Activated naive CD4-positive, alpha-beta T cell treated with anti-CD3 and anti-CD28 coated beads for 36 hours (primary cell): ENCODE results near the gene MYCN. TPM values are rescaled to one million over a fixed set of nuclear protein-coding genes. Genes with fewer than 3 reads are reported as not detected.

Experiments
- CTCF ChIA-PET: fragments of 350-600 bp; sonication (Branson Sonifier 250); formaldehyde crosslinking; loops from one replicate; lab custom pipeline; 2021; ENCODE audit warnings: antibody characterized with exemption; lab: Charles Lee
- DNase-seq: peaks from one replicate; pipeline ENCODE4 v3.0.0-alpha.2; 2020
- H3K27ac Mint-ChIP-seq: one replicate; pipeline ENCODE4 v1.8.0; 2021; ENCODE audit warnings: mild to moderate bottlenecking, mixed read lengths
- H3K27me3 Mint-ChIP-seq: one replicate; pipeline ENCODE4 v1.8.0; 2021; ENCODE audit warnings: low read depth, mixed read lengths
- H3K36me3 Mint-ChIP-seq: one replicate; pipeline ENCODE4 v1.8.0; 2021; ENCODE audit warnings: low read depth, mixed read lengths
- H3K4me1 Mint-ChIP-seq: one replicate; pipeline ENCODE4 v1.8.0; 2021; ENCODE audit warnings: low read depth, mixed read lengths
- H3K4me3 Mint-ChIP-seq: one replicate; pipeline ENCODE4 v1.8.0; 2021; ENCODE audit warnings: mild to moderate bottlenecking, moderate library complexity, mixed read lengths
- H3K9me3 Mint-ChIP-seq: one replicate; pipeline ENCODE4 v1.8.0; 2021; ENCODE audit warnings: mixed read lengths
- intact Hi-C: fragments of 100-400 bp; cut with micrococcal nuclease; formaldehyde crosslinking; loops from one replicate; pipeline ENCODE4 v1.15.1; 2023
- total RNA-seq, 2 experiments: library from RNA; stranded (reverse); gene quantifications; one replicate each; pipeline ENCODE4 v1.2.3, GENCODE V29; 2021

Gene MYCN
- total RNA-seq, result under 1 TPM in 1 of 2 experiments, not detected in 1; 0.19 TPM

DNA sequence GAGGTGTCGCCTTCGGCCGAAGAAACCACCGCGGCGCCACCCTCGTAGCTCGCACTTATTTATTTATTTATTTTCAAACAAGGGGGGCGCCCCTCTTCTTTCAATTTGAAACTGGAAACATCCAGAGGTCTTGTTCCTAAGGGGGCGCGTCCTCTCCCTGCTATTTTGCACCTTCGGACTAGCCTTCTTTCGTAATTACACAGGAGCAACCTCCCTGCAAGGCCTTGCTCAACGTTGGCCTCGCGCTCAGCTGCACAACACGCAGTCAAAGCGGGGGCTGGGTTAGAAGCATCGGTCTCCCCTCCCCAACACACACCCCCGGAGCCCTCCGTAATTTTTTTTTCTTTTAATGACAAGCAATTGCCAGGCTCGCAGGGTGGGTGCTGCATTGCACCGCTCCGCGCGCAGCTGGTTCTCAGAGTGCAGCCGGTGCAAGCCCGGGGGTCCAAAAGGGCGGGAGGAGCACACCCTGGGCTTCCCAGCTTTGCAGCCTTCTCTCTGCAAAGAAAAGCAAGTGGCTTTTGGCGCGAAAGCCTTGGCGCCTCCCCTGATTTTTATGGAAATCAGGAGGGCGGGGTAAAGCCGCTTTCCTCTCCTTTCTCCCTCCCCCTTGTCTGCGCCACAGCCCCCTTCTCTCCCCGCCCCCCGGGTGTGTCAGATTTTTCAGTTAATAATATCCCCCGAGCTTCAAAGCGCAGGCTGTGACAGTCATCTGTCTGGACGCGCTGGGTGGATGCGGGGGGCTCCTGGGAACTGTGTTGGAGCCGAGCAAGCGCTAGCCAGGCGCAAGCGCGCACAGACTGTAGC, at the start of gene MYCN:
Gene MYCN, plus strand, starts transcription at position 697 of the 807 bp plus-strand sequence. CDS start 1,515 bp downstream, outside the sequence.
- no peak within 1 kb of the TSS for H3K27ac Mint-ChIP-seq
- H3K9me3 Mint-ChIP-seq, result no peaks in the 10 kb centered on the region
- H3K4me1 Mint-ChIP-seq, result peaks cover 31% of the 10 kb centered on the region
- H3K36me3 Mint-ChIP-seq, result no peaks in the 10 kb centered on the region
- H3K27me3 Mint-ChIP-seq, result peaks cover 51% of the 10 kb centered on the region
- H3K4me3 Mint-ChIP-seq, result peak within 1 kb of the TSS; percentile 58
- DNase-seq, result peak; percentile 68
- CTCF ChIA-PET, result interaction anchor here (0.7 to 3.5 kb wide), 30 partner anchors 8 to 673 kb away, joined by 3 to 29 read pairs (median 4); no protein-coding TSS in a partner anchor
- intact Hi-C loops, result loop anchor here (1.0 to 5.0 kb wide), 10 partner anchors 28 to 669 kb away; no protein-coding TSS in a partner anchor

GRCh38 chr2:15890936-15891905, 49.1 kb upstream of the MYCN start:
- Mint-ChIP-seq H3K27me3 (peaks cover 4% of the 10 kb centered on the region), H3K9me3 (no peaks in the 10 kb centered on the region), H3K36me3 (no peaks in the 10 kb centered on the region), H3K4me3 (no peak overlapping the region), H3K27ac (no peak overlapping the region), H3K4me1 (no peaks in the 10 kb centered on the region)
- no peak for DNase-seq
- intact Hi-C loops, result no loop called here
- CTCF ChIA-PET, result no interaction called here

DNA sequence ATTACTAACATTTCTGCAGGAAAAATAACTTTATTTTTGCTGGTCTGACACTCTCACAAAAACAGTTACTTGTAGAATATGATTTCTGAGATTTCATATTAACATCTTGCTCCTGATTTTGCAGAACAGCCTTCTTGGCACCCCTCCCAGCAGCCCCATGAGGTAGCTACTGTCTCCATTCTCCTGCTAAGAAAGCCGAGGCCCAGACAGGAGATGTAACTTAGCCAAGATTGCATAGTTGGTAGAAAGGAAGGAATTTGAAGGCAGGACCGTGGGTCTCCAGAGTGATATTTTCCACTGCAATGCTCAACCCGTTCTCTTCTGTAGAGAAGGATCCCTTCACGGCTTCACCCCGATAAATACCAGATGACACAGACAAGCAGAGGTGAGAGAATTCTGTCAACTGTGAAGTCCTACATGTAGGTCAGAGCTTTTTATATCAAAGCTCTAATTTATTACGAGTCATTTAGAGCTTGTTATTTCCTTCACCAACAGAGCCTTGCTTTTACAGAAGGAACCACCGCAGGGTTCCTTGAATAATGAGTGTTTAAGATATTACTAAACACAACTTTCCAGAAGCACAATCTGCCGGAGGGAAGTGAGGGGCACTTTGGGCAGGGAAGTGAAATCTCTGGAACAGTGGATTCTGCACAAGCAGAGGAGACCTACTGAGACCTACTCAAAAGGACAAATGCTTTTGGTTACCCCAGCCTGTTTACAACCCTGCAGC, 48.0 kb upstream of the MYCN start:
- Mint-ChIP-seq H3K4me3 (no peak overlapping the region), H3K27me3 (peaks cover 4% of the 10 kb centered on the region), H3K9me3 (peaks cover 5% of the 10 kb centered on the region), H3K4me1 (no peaks in the 10 kb centered on the region), H3K36me3 (no peaks in the 10 kb centered on the region), H3K27ac (no peak overlapping the region)
- no peak for DNase-seq
- intact Hi-C loops, result no loop called here
- CTCF ChIA-PET, result interaction anchor here (0.7 kb wide), 1 partner anchor 506 kb away, joined by 3 read pairs; no protein-coding TSS in a partner anchor

- no peaks in the 10 kb centered on the region for H3K4me1 Mint-ChIP-seq
- DNase-seq, result no peak
- intact Hi-C loops, result no loop called here
Measured at GRCh38 chr2:15893085-15893484, 47.3 kb upstream of the MYCN start.

DNA sequence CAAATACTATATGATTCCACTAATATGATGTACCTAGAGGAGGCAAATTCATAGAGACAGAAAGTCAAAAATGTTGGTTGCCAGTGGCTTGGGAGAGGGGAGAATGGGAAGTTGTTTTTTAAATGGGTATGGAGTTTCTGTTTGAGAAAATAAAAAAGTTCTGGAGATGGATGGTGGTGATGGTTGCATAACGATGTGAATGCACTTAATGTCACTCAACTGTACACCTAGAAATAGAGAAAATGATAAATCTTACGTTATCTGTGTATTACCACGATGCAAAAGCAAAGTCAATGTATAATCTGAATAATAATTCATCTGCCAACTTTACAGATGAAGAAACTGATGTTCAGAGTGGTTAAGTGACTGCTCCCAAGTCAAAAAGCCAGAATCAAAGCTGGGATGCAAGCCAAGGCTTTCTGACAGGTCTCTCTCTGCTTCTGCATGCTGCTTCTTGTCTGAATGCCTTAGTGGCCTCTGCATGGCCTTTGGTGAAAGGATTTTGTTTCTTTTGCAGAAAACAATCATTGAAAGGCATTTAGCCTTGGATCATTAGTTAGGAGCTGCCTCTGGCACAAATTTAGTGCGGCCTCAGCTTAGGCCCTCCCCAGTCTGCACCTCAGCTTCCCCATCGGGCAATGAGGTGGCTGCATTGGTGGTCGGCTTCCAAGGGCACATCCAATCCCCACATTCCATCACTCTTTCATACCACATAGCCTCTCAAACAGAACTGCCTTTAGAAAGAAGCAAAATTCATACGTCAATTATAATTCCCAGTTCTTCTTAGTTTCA, 46.5 kb upstream of the MYCN start:
- CTCF ChIA-PET, result interaction anchor here (0.8 kb wide), 1 partner anchor 30 kb away, joined by 3 read pairs; no protein-coding TSS in a partner anchor
- H3K4me1 Mint-ChIP-seq, result no peaks in the 10 kb centered on the region
- no peak overlapping the region for H3K27ac Mint-ChIP-seq
- H3K4me3 Mint-ChIP-seq, result no peak overlapping the region
- DNase-seq, result no peak
- H3K36me3 Mint-ChIP-seq, result no peaks in the 10 kb centered on the region
- H3K27me3 Mint-ChIP-seq, result peaks cover 4% of the 10 kb centered on the region
- H3K9me3 Mint-ChIP-seq, result peaks cover 14% of the 10 kb centered on the region
- intact Hi-C loops, result no loop called here

More at GRCh38 chr2:15893085-15893484, 47.3 kb upstream of the MYCN start:
- Mint-ChIP-seq H3K36me3 (no peaks in the 10 kb centered on the region), H3K27ac (no peak overlapping the region), H3K4me3 (no peak overlapping the region), H3K9me3 (peaks cover 11% of the 10 kb centered on the region), H3K27me3 (peaks cover 4% of the 10 kb centered on the region)
- CTCF ChIA-PET, result interaction anchor here (0.7 to 0.8 kb wide), 2 partner anchors 31 to 505 kb away, joined by 3 read pairs; no protein-coding TSS in a partner anchor

DNA sequence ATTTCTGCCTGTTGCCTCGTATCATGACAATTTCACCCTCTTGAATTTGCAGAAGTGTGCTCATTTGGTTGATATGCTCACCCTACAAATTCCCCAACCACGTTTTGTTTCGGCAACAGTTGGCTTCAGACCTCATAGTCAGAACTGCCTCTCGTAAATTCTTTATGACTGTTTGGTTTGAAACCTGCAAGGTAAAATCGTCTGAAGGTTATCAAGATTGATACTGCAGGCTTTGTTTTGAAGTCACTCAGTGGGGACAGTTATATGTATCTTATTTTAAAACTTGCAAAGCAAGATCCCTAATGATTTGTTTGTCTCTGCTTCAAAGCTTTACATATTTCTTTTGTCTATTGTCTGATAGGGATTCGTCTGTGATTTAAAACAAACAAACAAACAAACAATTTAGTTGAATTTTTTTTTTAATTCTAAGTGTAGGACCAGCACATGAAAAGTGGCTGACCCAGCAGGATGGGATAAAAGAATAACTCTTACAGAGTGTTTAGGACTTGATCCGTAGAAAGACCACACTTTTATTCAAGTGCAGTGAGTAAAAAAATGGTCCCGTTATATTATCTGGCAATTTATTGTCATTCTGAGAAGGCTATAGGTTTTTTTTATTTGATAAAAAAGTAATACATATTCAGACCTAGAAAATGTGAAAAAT, 45.7 kb upstream of the MYCN start:
- no peak for DNase-seq
- intact Hi-C loops, result no loop called here
- Mint-ChIP-seq H3K4me1 (no peaks in the 10 kb centered on the region), H3K27me3 (peaks cover 4% of the 10 kb centered on the region), H3K4me3 (no peak overlapping the region), H3K9me3 (peaks cover 14% of the 10 kb centered on the region), H3K36me3 (no peaks in the 10 kb centered on the region), H3K27ac (no peak overlapping the region)
- CTCF ChIA-PET, result no interaction called here

DNA sequence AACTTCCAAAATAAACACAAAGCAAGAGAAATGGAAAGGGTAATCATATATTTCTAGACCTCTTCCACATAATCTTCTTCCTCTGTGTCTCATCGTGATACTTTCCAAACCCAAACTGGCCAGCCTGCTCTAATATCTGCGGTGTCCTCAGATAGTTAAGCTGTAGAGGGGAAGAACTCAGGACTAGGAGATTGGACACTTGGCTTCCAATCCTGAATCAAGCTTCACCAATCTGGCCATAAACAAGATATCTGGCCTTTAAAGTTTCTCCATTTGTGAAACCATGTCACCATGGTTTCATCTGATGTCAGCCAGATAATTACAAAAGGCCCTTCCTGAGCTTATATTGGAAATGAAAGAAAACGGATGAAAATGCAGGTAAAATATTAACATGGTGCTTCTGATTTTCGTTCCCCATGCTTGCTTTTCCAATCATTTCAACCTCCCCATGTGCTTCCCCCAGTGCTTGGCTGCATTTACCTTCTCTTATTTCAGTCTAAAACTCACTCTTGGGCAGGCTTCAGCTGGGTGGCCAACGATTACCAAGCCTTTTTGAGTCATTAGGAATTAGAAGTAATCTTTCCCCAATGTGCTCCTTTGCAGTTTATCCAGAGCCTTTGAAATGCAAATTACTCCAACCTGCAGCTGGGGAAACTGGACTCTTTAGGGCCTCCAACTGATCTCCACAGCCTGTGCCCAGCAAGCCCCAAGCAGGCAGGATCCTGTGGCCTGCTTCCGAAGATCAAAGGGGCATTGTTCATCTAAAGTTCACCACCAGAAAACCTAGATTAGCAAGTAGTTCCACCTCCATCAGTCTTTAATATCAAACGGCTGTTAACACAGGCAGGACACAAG, 44.5 kb upstream of the MYCN start:
- Mint-ChIP-seq H3K9me3 (peaks cover 14% of the 10 kb centered on the region), H3K27me3 (peaks cover 2% of the 10 kb centered on the region), H3K36me3 (no peaks in the 10 kb centered on the region), H3K27ac (no peak overlapping the region), H3K4me3 (no peak overlapping the region), H3K4me1 (no peaks in the 10 kb centered on the region)
- intact Hi-C loops, result no loop called here
- CTCF ChIA-PET, result no interaction called here
- no peak for DNase-seq

DNA sequence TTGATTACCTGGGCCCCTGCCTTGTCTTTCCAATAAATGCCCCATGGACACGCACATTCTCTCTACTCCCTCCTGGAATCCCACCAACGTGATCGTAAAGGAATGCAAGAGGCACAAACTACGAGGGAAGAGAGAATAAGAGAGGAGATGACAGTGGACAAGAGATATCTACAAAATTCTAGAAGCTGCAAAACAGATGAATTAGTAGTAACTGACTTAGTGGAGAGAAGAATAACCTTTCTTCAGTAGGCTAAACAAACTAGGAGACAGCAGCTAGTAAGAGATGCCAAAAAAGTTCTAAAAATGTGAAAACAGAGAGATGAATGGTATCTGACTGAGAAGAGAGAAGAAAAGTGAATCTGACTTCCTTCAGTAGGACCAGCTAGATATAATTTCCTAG, 43.5 kb upstream of the MYCN start:
- H3K36me3 Mint-ChIP-seq, result no peaks in the 10 kb centered on the region
- H3K4me3 Mint-ChIP-seq, result no peak overlapping the region
- intact Hi-C loops, result no loop called here
- no peak for DNase-seq
- H3K4me1 Mint-ChIP-seq, result no peaks in the 10 kb centered on the region
- CTCF ChIA-PET, result no interaction called here
- H3K9me3 Mint-ChIP-seq, result peaks cover 14% of the 10 kb centered on the region
- peaks cover 2% of the 10 kb centered on the region for H3K27me3 Mint-ChIP-seq
- no peak overlapping the region for H3K27ac Mint-ChIP-seq

- intact Hi-C loops, result no loop called here
- DNase-seq, result no peak
- CTCF ChIA-PET, result no interaction called here
Measured at GRCh38 chr2:15897431-15898098, 42.8 kb upstream of the MYCN start.

GRCh38 chr2:15899327-15899612, 41.1 kb upstream of the MYCN start:
- DNase-seq, result no peak
- CTCF ChIA-PET, result no interaction called here
- Mint-ChIP-seq H3K4me3 (no peak overlapping the region), H3K27me3 (no peaks in the 10 kb centered on the region), H3K27ac (no peak overlapping the region), H3K36me3 (no peaks in the 10 kb centered on the region), H3K4me1 (no peaks in the 10 kb centered on the region), H3K9me3 (peaks cover 14% of the 10 kb centered on the region)
- intact Hi-C loops, result no loop called here

More at GRCh38 chr2:15897431-15898098, 42.8 kb upstream of the MYCN start:
- Mint-ChIP-seq H3K27ac (no peak overlapping the region), H3K4me3 (no peak overlapping the region), H3K27me3 (peaks cover 2% of the 10 kb centered on the region), H3K9me3 (peaks cover 14% of the 10 kb centered on the region), H3K36me3 (no peaks in the 10 kb centered on the region), H3K4me1 (no peaks in the 10 kb centered on the region)
